ENCODE results near the gene GIMAP6.

DNA sequence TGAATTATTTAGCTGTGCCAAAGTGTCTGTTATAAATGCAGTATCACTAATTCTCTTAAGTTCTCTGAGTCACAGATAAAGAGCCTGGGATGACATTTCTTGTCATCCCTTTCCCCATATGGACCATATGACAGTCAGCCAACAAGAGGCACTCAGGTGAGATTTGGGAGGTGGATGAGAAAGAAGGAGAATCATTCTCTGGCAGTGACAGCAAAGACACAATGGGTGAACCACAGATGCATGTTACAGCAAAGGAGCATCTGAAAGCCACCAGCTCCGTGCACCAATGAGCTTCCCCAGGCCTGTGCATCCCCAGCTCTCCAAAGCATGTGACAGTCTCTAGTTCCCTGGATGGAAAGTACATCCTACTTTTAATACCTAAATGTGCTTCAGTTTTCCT is 10.8 kb downstream of the GIMAP6 start:
- TF ChIP-seq, protein P1, sequence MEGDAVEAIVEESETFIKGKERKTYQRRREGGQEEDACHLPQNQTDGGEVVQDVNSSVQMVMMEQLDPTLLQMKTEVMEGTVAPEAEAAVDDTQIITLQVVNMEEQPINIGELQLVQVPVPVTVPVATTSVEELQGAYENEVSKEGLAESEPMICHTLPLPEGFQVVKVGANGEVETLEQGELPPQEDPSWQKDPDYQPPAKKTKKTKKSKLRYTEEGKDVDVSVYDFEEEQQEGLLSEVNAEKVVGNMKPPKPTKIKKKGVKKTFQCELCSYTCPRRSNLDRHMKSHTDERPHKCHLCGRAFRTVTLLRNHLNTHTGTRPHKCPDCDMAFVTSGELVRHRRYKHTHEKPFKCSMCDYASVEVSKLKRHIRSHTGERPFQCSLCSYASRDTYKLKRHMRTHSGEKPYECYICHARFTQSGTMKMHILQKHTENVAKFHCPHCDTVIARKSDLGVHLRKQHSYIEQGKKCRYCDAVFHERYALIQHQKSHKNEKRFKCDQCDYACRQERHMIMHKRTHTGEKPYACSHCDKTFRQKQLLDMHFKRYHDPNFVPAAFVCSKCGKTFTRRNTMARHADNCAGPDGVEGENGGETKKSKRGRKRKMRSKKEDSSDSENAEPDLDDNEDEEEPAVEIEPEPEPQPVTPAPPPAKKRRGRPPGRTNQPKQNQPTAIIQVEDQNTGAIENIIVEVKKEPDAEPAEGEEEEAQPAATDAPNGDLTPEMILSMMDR (conservative IDR thresholded peaks at IDR 0.05): no peak
- no peak for TF ChIP-seq EZH2 (IDR thresholded peaks at IDR 0.05; ENCODE audit: low read depth)
